Left lung (tissue), 10 donors: Measurements from ENCODE around the gene SRSF11. TPM values are rescaled to one million over a fixed set of nuclear protein-coding genes. Genes with fewer than 3 reads are reported as not detected.

Experiments used
- ATAC-seq: fragments of 200-7000 bp; cut with Tn5 transposase; one replicate; pipeline ENCODE4 v1.9.1; 2020; ENCODE audit warnings: moderate library complexity
- DNase-seq, 4 donors: peaks; one replicate each; pipeline ENCODE4 v3.0.0-alpha.2; 2013 to 2020
- H3K27ac ChIP-seq, 2 donors: fragments of 200-600 bp; sonication (generic) in 1 of 2; one replicate each; pipeline versions ENCODE4 v1.5.0 to v1.8.0; 2020 to 2021
- H3K27me3 ChIP-seq, 2 donors: fragments of 200-600 bp; sonication (generic) in 1 of 2; one replicate each; pipeline versions ENCODE4 v1.5.0 to v1.8.0; 2020 to 2021
- H3K36me3 ChIP-seq, 2 donors: fragments of 200-600 bp; sonication (generic) in 1 of 2; one replicate each; pipeline versions ENCODE4 v1.5.0 to v1.8.0; 2020 to 2021
- H3K4me1 ChIP-seq, 2 donors: fragments of 200-600 bp; one replicate each; pipeline ENCODE4 v1.8.0; 2021
- H3K4me3 ChIP-seq, 2 donors: fragments of 200-600 bp; sonication (generic) in 1 of 2; one replicate each; pipeline versions ENCODE4 v1.5.0 to v1.8.0; 2020 to 2021; ENCODE audit warnings: mild to moderate bottlenecking in 1 of 2
- H3K9me3 ChIP-seq, 2 donors: fragments of 200-600 bp; sonication (generic) in 1 of 2; one replicate each; pipeline versions ENCODE4 v1.5.0 to v1.8.0; 2020 to 2021
- intact Hi-C, 2 donors: fragments of 100-400 bp; cut with DNase I; formaldehyde crosslinking; loops; one replicate each; pipeline versions ENCODE4 v1.11.2 to v1.14.2; 2022
- polyA plus RNA-seq, 6 donors: library from polyadenylated mRNA; unstranded; fragments of 120-200 nt; gene quantifications; one replicate each; pipeline ENCODE4 v1.2.1, GENCODE V29; 2013; ENCODE audit not compliant: insufficient read length in 6 of 6
- total RNA-seq, 2 donors: library from RNA; stranded (reverse); fragmentation: NEBNext Ultra II Directional; extraction: Animal tissue kit (Norgen Biotek cat#: 25700); gene quantifications; one replicate each; pipeline ENCODE4 v1.2.1, GENCODE V29; 2021
- TF ChIP-seq, protein P1 (sequence below), 2 donors: fragments of 200-600 bp; sonication (generic) in 1 of 2; IDR thresholded peaks; one replicate each; pipeline versions ENCODE4 v1.5.0 to v1.8.0; 2021; ENCODE audit warnings: antibody characterized with exemption in 2 of 2
- donor health status: DM: no; HTN: yes; CAD: no.
- donor health status: DM: no; HTN: no; CAD: no.

Gene SRSF11
- total and polyA plus RNA-seq, 8 donors, result 99.1 to 504 (median 462) TPM

DNA sequence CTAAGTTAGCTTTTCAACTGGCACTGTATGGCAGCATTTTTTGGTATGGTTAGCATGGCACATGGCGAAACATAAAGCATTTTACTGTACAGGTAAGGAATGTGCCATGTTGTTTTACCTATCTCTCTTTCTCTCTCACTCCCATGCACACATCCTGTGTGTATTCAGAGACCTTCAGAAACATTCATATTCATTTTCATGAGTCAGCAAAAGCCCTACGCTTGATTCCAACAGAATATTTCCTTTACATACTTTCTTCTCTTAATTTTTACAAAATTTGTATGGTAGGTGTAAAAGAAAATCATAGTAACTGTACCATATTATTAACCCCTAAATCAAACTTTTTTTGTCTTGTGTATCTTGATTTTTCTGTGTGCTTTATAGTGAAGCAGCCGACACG, 10.3 kb downstream of the SRSF11 start:
- Histone ChIP-seq H3K4me1 (peaks cover 0 to 11% of the 10 kb centered on the region in 2 donors), H3K9me3 (no peaks in the 10 kb centered on the region), H3K4me3 (no peak overlapping the region), H3K27ac (no peak overlapping the region), H3K27me3 (no peaks in the 10 kb centered on the region), H3K36me3 (peaks cover 0 to 82% of the 10 kb centered on the region in 2 donors)
- ATAC-seq, result no peak
- TF ChIP-seq, protein P1, sequence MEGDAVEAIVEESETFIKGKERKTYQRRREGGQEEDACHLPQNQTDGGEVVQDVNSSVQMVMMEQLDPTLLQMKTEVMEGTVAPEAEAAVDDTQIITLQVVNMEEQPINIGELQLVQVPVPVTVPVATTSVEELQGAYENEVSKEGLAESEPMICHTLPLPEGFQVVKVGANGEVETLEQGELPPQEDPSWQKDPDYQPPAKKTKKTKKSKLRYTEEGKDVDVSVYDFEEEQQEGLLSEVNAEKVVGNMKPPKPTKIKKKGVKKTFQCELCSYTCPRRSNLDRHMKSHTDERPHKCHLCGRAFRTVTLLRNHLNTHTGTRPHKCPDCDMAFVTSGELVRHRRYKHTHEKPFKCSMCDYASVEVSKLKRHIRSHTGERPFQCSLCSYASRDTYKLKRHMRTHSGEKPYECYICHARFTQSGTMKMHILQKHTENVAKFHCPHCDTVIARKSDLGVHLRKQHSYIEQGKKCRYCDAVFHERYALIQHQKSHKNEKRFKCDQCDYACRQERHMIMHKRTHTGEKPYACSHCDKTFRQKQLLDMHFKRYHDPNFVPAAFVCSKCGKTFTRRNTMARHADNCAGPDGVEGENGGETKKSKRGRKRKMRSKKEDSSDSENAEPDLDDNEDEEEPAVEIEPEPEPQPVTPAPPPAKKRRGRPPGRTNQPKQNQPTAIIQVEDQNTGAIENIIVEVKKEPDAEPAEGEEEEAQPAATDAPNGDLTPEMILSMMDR (IDR thresholded peaks at IDR 0.05), result no peak
- no peak for DNase-seq
- intact Hi-C loops, result no loop called here

DNA sequence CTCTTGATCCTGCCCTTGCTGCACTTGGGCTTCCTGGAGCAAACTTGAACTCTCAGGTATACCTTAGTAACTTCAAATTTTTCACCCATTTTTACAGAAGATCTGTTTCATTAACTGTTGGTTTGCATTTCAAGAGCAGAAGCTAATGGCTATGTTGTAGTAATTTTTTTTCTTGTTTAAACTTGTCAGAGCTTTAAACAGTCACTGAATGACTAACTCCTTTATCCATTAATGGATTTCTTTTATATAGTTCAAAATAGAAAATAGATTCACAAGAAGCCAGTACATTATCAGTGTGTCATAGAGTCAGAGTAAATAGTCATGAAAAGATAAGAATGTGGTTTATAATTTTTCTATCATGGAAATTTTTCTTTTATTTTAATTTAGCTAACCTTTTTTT, 13.6 kb downstream of the SRSF11 start:
- no peak for ATAC-seq

DNA sequence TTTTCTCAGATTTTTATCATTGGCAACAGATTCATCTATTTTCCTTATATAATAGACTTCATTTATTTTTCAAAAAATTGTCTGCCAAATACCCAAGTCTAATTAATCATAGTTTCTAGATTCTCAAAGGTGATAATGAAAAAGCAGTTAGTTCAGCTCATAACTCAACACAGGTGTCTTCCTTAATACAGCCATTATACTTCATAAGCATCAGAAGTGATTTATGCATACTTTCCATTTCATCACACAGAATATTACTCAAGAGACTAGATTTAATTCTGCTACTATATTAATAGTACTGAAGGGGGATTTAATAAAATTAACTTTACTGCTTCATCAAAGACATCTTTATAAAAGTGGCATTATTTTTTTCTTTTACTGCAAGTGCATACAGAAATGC, 18.8 kb downstream of the SRSF11 start:
- DNase-seq (no peak), ATAC-seq (no peak)
- H3K4me3 ChIP-seq, result no peak overlapping the region
- TF ChIP-seq, protein P1 (IDR thresholded peaks at IDR 0.05), result no peak
- no peak overlapping the region for H3K27ac ChIP-seq
- no peaks in the 10 kb centered on the region for H3K9me3 ChIP-seq
- peaks cover 0 to 100% of the 10 kb centered on the region in 2 donors for H3K36me3 ChIP-seq
- H3K4me1 ChIP-seq, result no peaks in the 10 kb centered on the region
- intact Hi-C loops, result loop anchor here in 1 of 2 donors (10.0 kb wide), 1 partner anchor 835 kb away; no protein-coding TSS in a partner anchor
- no peaks in the 10 kb centered on the region for H3K27me3 ChIP-seq

More for the DNA sequence above, 13.6 kb downstream of the SRSF11 start:
- TF ChIP-seq, protein P1 (IDR thresholded peaks at IDR 0.05), result no peak
- Histone ChIP-seq H3K4me3 (no peak overlapping the region), H3K27ac (no peak overlapping the region), H3K27me3 (no peaks in the 10 kb centered on the region), H3K4me1 (no peaks in the 10 kb centered on the region), H3K9me3 (no peaks in the 10 kb centered on the region), H3K36me3 (peaks cover 0 to 100% of the 10 kb centered on the region in 2 donors)
- no peak for DNase-seq
- intact Hi-C loops, result no loop called here

DNA sequence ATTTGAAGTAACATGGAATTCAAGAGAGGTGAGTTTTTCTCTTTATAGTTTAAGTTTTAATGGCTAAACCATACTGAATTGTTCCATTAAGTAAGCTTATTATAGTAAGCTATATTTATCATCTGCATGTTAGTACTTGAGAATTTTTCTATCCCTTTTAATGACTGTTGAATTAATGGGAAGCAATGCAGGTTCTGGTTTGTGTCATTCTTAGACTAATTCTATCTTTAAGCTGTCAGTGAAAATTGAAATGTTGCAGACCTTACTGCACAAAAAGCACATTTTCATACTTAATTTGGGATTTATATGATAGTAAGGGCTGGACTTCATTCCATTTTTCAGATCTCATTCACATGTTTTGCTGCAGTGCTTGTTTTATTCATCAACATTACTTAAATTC, 25.9 kb downstream of the SRSF11 start:
- H3K4me3 ChIP-seq, result no peak overlapping the region
- peaks cover 0 to 100% of the 10 kb centered on the region in 2 donors for H3K36me3 ChIP-seq
- no peaks in the 10 kb centered on the region for H3K9me3 ChIP-seq
- ATAC-seq, result no peak
- H3K27ac ChIP-seq, result no peak overlapping the region
- TF ChIP-seq, protein P1 (IDR thresholded peaks at IDR 0.05), result no peak
- no peaks in the 10 kb centered on the region for H3K27me3 ChIP-seq
- no peak for DNase-seq
- no peaks in the 10 kb centered on the region for H3K4me1 ChIP-seq
- intact Hi-C loops, result loop anchor here in 1 of 2 donors (10.0 kb wide), 1 partner anchor 828 kb away; no protein-coding TSS in a partner anchor

DNA sequence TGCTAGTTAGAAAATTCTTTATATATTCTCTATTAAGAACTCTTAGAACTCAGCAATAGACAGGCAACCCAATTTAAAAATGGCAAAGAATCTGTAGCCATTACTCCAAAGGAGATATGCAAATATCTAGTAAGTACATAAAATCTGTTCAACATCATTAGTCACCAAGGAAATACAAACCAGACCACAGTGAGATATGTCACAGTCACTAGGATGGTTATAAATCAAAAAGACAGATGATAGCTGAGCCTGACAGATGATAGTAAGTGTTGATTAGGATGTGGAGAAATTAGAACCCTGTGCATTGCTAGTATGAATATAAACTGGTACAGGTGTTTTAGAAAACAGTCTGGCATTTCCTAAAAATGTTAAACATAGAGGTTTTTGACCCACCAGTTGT, 26.6 kb downstream of the SRSF11 start:
- H3K27me3 ChIP-seq, result no peaks in the 10 kb centered on the region
- ATAC-seq (no peak), DNase-seq (no peak)
- H3K4me3 ChIP-seq, result no peak overlapping the region
- no peaks in the 10 kb centered on the region for H3K9me3 ChIP-seq
- H3K36me3 ChIP-seq, result peaks cover 0 to 95% of the 10 kb centered on the region in 2 donors
- intact Hi-C loops, result loop anchor here in 1 of 2 donors (10.0 kb wide), 1 partner anchor 827 kb away; no protein-coding TSS in a partner anchor
- TF ChIP-seq, protein P1 (IDR thresholded peaks at IDR 0.05), result no peak
- no peaks in the 10 kb centered on the region for H3K4me1 ChIP-seq
- no peak overlapping the region for H3K27ac ChIP-seq
